ENCODE measurements around the gene SECISBP2L. TPM values are rescaled to one million over a fixed set of nuclear protein-coding genes. Genes with fewer than 3 reads are reported as not detected.
A peak's percentile ranks its signal among the peaks of the same experiment; 100 is the strongest.
"Not testable (repeated sequence)": the region's sequence is repeated elsewhere in the genome, so short reads cannot be mapped to it uniquely, and the experiment has no call there.

SECISBP2L gene
- total and polyA plus RNA-seq, 4 donors = 16.2 to 678 (median 51.7) TPM

- peak; percentile 63 for TF ChIP-seq CTCF (IDR thresholded peaks at IDR 0.05; ENCODE audit: control extremely low read depth, extremely low read depth)
- peak overlapping the region; percentile 46 to 82 for H3K9ac ChIP-seq (ENCODE audit: insufficient read depth in 1 of 2, low read length in 2 of 2)
Measured at GRCh38 chr15:48975472-48976419, 70.5 kb downstream of the SECISBP2L start.

DNA sequence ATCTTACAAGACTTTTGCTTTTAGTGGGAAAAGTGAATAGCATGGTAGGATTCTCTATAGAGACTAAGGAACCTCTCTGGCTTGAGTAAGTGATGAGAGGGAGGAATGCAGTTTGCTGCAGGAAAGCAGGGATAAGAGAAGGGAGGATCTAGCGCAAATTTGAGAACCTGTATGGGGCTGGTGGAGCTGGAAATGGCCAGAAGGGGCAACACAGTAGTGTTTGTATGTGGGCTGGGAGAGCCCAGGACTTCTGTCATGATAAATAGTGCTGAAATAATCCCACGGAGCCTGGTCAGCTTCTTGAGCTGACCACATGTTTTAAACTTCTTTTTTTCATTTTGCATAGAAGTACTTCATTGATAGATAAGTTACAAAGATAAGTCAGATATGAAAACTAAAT is 71.4 kb downstream of the SECISBP2L start:
- Histone ChIP-seq H3K27ac (ENCODE audit: low read depth in 1 of 2, low read length in 1 of 2) (no peak overlapping the region), H3K4me3 (no peak overlapping the region)

More at GRCh38 chr15:48975472-48976419, 70.5 kb downstream of the SECISBP2L start:
- peaks cover 0 to 17% (median 3%) of the 10 kb centered on the region in 5 donors for H3K4me1 ChIP-seq (ENCODE audit: control insufficient read depth in 5 of 5, insufficient read depth in 5 of 5, low read length in 5 of 5)
- 6 to 8% methylated on average over 53 of the region's 53 CpGs for WGBS, 2 donors
- no peaks in the 10 kb centered on the region for H3K9me3 ChIP-seq (ENCODE audit: control insufficient read depth in 4 of 4, insufficient read depth in 3 of 4, low read length in 3 of 4)
- H3K27me3 ChIP-seq (ENCODE audit: control insufficient read depth in 3 of 3, insufficient read depth in 3 of 3, low read length in 2 of 3) = no peaks in the 10 kb centered on the region
- H3K36me3 ChIP-seq (ENCODE audit: control insufficient read depth in 4 of 4, insufficient read depth in 4 of 4, low read length in 4 of 4) = no peaks in the 10 kb centered on the region
- H3K4me3 ChIP-seq = no peak overlapping the region
- DNase-seq = peak; percentile 85 to 89 (median 87)
- peak overlapping the region in 1 of 2 donors; percentile 17 for H3K27ac ChIP-seq (ENCODE audit: low read depth in 1 of 2, low read length in 1 of 2)
- ATAC-seq (ENCODE audit: insufficient read depth, low FRiP score) = peak; percentile 98

DNA sequence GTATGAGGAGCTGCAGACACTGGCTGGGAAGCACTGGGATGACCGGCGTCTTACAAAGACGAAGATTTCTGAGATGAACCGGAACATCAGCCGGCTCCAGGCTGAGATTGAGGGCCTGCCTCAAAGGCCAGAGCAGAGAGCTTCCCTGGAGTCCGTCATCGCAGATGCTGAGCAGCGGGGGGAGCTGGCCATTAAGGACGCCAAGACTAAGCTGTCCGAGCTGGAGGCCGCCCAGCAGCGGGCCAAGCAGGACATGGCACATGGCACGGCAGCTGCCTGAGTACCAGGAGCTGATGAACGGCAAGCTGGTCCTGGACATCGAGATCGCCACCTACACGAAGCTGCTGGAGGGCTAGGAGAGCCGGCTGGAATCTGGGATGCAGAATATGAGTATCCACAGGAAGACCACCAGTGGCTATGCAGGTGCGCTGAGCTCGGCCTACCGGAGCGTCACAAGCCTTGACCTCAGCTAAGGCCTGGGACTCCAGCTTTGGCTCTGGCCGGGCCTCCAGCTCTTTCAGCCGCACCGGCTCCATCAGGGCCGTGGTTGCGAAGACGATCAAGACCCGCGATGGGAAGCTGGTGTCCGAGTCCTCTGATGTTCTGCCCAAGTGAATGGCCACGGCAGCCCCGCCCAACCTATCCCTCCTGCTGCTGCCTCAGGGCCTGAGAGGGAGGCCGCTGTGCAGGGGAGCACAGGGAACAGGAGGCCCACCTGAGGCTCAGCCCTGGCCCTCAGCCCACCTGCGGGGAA is 73.3 kb downstream of the SECISBP2L start:
- no peaks in the 10 kb centered on the region for H3K36me3 ChIP-seq (ENCODE audit: control insufficient read depth in 4 of 4, insufficient read depth in 4 of 4, low read length in 4 of 4)
- no peaks in the 10 kb centered on the region for H3K27me3 ChIP-seq (ENCODE audit: control insufficient read depth in 3 of 3, insufficient read depth in 3 of 3, low read length in 2 of 3)
- DNase-seq (no peak), ATAC-seq (ENCODE audit: insufficient read depth, low FRiP score) (no peak)
- no peak overlapping the region for H3K9ac ChIP-seq (ENCODE audit: insufficient read depth in 1 of 2, low read length in 2 of 2)
- no peak overlapping the region for H3K27ac ChIP-seq (ENCODE audit: low read depth in 1 of 2, low read length in 1 of 2)
- 95 to 97% methylated on average over 35 of the region's 35 CpGs for WGBS, 2 donors
- H3K4me3 ChIP-seq = no peak overlapping the region
- TF ChIP-seq CTCF (IDR thresholded peaks at IDR 0.05; ENCODE audit: control extremely low read depth, extremely low read depth) = no peak
- peaks cover 0 to 17% (median 3%) of the 10 kb centered on the region in 5 donors for H3K4me1 ChIP-seq (ENCODE audit: control insufficient read depth in 5 of 5, insufficient read depth in 5 of 5, low read length in 5 of 5)
- no peaks in the 10 kb centered on the region for H3K9me3 ChIP-seq (ENCODE audit: control insufficient read depth in 4 of 4, insufficient read depth in 3 of 4, low read length in 3 of 4)

More for the DNA sequence above, 71.4 kb downstream of the SECISBP2L start:
- TF ChIP-seq CTCF (IDR thresholded peaks at IDR 0.05; ENCODE audit: control extremely low read depth, extremely low read depth) = no peak
- no peak overlapping the region for H3K9ac ChIP-seq (ENCODE audit: insufficient read depth in 1 of 2, low read length in 2 of 2)
- DNase-seq = peak in 2 of 3 donors; percentile 22 to 35
- peaks cover 0 to 17% (median 3%) of the 10 kb centered on the region in 5 donors for H3K4me1 ChIP-seq (ENCODE audit: control insufficient read depth in 5 of 5, insufficient read depth in 5 of 5, low read length in 5 of 5)
- no peaks in the 10 kb centered on the region for H3K36me3 ChIP-seq (ENCODE audit: control insufficient read depth in 4 of 4, insufficient read depth in 4 of 4, low read length in 4 of 4)
- ATAC-seq (ENCODE audit: insufficient read depth, low FRiP score) = no peak
- 60 to 74% methylated on average over 2 of the region's 2 CpGs for WGBS, 2 donors
- H3K27me3 ChIP-seq (ENCODE audit: control insufficient read depth in 3 of 3, insufficient read depth in 3 of 3, low read length in 2 of 3) = no peaks in the 10 kb centered on the region
- H3K9me3 ChIP-seq (ENCODE audit: control insufficient read depth in 4 of 4, insufficient read depth in 3 of 4, low read length in 3 of 4) = no peaks in the 10 kb centered on the region

- H3K9me3 ChIP-seq (ENCODE audit: control insufficient read depth in 4 of 4, insufficient read depth in 3 of 4, low read length in 3 of 4); H3K36me3 ChIP-seq (ENCODE audit: control insufficient read depth in 4 of 4, insufficient read depth in 4 of 4, low read length in 4 of 4); H3K27ac ChIP-seq (ENCODE audit: low read depth in 1 of 2, low read length in 1 of 2); H3K4me3 ChIP-seq; DNase-seq; H3K9ac ChIP-seq (ENCODE audit: insufficient read depth in 1 of 2, low read length in 2 of 2); H3K27me3 ChIP-seq (ENCODE audit: control insufficient read depth in 3 of 3, insufficient read depth in 3 of 3, low read length in 2 of 3); ATAC-seq (ENCODE audit: insufficient read depth, low FRiP score): not testable (repeated sequence)
- WGBS, 2 donors = 66 to 92% methylated on average over 1 of the region's 1 CpG
- H3K4me1 ChIP-seq (ENCODE audit: control insufficient read depth in 5 of 5, insufficient read depth in 5 of 5, low read length in 5 of 5) = peaks cover 0 to 11% (median under 1%) of the 10 kb centered on the region in 5 donors
Measured at GRCh38 chr15:48970926-48971325, 75.3 kb downstream of the SECISBP2L start.

Data from lung (tissue), 12 donors.